ENCODE results near the gene TBL3. TPM values are rescaled to one million over a fixed set of nuclear protein-coding genes. Genes with fewer than 3 reads are reported as not detected.

Gene TBL3
- total RNA-seq, 1 donor, result 26.1 TPM

DNA sequence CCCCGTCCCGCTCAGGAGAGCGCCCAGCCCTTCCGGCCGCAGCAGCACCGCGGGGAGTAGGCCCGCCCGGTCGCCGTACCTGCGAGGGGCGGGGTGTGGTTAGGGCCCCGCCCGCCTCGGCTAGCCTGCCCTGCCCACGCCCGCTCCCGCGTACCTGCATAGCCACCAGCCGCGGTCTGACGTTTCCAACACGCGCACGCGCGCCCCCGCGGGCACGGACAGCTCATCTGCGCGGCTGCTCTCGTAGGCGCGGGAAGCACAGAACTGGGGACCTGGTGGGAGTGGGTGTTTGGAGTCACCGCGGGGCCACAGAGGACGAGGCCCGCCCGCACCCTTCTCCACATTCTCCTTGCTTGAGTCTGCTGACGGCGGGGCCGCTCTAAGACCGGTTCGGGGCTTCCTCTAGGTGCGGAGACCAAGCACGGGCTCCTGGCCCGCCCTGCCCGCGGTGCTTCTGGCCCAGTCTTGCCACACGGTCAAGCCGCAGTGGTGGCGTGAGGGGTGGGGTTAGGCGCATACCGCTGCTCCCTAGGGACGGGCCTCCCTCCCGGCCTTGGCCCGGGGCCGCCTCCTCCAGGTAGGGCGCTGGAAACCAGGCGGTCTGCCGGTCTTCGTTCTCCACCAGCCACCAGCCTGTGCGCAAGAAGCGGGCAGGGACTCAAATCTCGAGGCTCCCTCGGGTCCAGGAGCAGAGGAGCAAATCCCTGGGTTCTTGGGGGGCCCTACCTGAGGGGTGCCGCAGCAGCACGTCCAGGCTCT is 7.6 kb downstream of the TBL3 start:
- Histone ChIP-seq H3K4me3 (ENCODE audit: insufficient read depth, low read length) (no peak overlapping the region), H3K27ac (ENCODE audit: low read depth, low read length) (no peak overlapping the region), H4K20me1 (ENCODE audit: insufficient read depth, low read length) (peaks cover 20% of the 10 kb centered on the region), H3K27me3 (ENCODE audit: insufficient read depth, low read length) (peaks cover 39% of the 10 kb centered on the region), H2AFZ (ENCODE audit: low read length) (no peak overlapping the region), H3K4me2 (ENCODE audit: insufficient read depth, low read length) (no peak overlapping the region), H3K36me3 (ENCODE audit: insufficient read depth, low read length) (peaks cover 24% of the 10 kb centered on the region), H3K79me2 (ENCODE audit: insufficient read depth, low read length) (no peaks in the 10 kb centered on the region), H3K4me1 (ENCODE audit: insufficient read depth, low read length) (no peaks in the 10 kb centered on the region), H3K9me3 (ENCODE audit: low read depth, low read length) (no peaks in the 10 kb centered on the region)
- DNase-seq (ENCODE audit: insufficient read length, low spot score, missing footprints), result peak; percentile 85
- TF ChIP-seq, protein P1, sequence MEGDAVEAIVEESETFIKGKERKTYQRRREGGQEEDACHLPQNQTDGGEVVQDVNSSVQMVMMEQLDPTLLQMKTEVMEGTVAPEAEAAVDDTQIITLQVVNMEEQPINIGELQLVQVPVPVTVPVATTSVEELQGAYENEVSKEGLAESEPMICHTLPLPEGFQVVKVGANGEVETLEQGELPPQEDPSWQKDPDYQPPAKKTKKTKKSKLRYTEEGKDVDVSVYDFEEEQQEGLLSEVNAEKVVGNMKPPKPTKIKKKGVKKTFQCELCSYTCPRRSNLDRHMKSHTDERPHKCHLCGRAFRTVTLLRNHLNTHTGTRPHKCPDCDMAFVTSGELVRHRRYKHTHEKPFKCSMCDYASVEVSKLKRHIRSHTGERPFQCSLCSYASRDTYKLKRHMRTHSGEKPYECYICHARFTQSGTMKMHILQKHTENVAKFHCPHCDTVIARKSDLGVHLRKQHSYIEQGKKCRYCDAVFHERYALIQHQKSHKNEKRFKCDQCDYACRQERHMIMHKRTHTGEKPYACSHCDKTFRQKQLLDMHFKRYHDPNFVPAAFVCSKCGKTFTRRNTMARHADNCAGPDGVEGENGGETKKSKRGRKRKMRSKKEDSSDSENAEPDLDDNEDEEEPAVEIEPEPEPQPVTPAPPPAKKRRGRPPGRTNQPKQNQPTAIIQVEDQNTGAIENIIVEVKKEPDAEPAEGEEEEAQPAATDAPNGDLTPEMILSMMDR (IDR thresholded peaks at IDR 0.05; ENCODE audit: extremely low read depth, low read depth, low read length), result no peak

DNA sequence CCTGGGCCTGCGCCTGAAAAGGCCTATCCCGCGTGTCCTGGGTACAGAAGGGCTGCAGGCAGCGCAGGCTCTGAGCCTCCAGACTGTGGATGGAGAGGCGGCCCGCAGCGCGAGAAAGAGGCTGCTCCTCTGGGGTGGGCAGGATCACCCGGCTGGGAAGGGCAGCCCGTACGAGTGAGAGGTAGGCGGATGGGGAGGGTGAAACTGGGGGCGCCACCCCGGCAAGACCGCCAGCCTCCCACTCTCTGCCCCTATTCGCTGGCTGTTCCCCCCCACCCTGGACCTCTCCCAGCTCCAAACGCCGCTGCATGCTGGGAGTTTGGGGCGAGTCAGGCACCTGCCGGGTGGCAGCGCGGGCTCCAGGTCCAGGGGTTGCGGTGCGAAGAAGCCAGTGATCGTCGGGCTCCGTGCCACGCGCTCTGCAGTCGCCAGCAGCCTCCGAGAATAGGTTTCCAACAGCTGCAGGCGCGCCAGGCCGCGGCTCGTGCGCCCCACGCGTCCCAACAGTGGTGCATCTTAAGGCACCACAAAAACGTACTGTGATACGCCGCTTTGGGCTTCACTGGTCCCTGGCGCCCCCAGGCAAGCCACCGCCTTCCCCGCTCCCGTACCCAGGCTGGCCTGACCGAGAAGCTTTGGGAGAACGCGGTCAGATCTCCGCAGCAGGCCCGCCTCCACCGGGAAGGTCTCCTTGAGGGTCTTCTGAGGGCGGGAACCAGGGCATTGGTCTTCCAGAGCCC is 8.3 kb downstream of the TBL3 start:
- peak; percentile 90 for DNase-seq (ENCODE audit: insufficient read length, low spot score, missing footprints)
- no peak overlapping the region for H2AFZ ChIP-seq (ENCODE audit: low read length)
- no peak overlapping the region for H3K4me2 ChIP-seq (ENCODE audit: insufficient read depth, low read length)
- H3K27ac ChIP-seq (ENCODE audit: low read depth, low read length), result no peak overlapping the region
- H3K79me2 ChIP-seq (ENCODE audit: insufficient read depth, low read length), result peaks cover 5% of the 10 kb centered on the region
- H3K4me1 ChIP-seq (ENCODE audit: insufficient read depth, low read length), result peaks cover 6% of the 10 kb centered on the region
- no peak overlapping the region for H3K4me3 ChIP-seq (ENCODE audit: insufficient read depth, low read length)
- TF ChIP-seq, protein P1 (IDR thresholded peaks at IDR 0.05; ENCODE audit: extremely low read depth, low read depth, low read length), result no peak
- H3K9me3 ChIP-seq (ENCODE audit: low read depth, low read length), result no peaks in the 10 kb centered on the region
- peaks cover 24% of the 10 kb centered on the region for H4K20me1 ChIP-seq (ENCODE audit: insufficient read depth, low read length)
- H3K36me3 ChIP-seq (ENCODE audit: insufficient read depth, low read length), result peaks cover 17% of the 10 kb centered on the region
- H3K27me3 ChIP-seq (ENCODE audit: insufficient read depth, low read length), result peaks cover 39% of the 10 kb centered on the region

DNA sequence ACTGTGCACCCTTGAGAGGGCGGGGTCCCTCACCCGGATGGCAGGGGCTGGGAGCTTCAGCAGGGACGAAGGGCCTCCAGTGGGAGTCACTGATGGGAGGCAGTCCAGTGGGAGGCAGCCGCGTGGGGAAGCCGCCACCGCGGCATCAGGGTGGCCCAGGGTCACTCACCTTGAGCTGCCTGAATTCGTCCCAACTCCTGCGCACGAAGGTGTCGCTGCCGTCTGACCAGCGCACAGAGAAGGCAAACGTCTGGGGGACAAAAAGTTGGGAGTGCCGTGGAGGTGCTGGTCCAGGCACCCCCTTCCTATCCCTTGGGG is 8.9 kb downstream of the TBL3 start:
- Histone ChIP-seq H2AFZ (ENCODE audit: low read length) (no peak overlapping the region), H3K9me3 (ENCODE audit: low read depth, low read length) (no peaks in the 10 kb centered on the region), H3K4me3 (ENCODE audit: insufficient read depth, low read length) (no peak overlapping the region), H3K4me2 (ENCODE audit: insufficient read depth, low read length) (no peak overlapping the region), H3K27ac (ENCODE audit: low read depth, low read length) (no peak overlapping the region), H3K36me3 (ENCODE audit: insufficient read depth, low read length) (peaks cover 14% of the 10 kb centered on the region), H3K4me1 (ENCODE audit: insufficient read depth, low read length) (peaks cover 10% of the 10 kb centered on the region), H3K79me2 (ENCODE audit: insufficient read depth, low read length) (peaks cover 9% of the 10 kb centered on the region), H3K27me3 (ENCODE audit: insufficient read depth, low read length) (peaks cover 39% of the 10 kb centered on the region), H4K20me1 (ENCODE audit: insufficient read depth, low read length) (peaks cover 24% of the 10 kb centered on the region)
- no peak for DNase-seq (ENCODE audit: insufficient read length, low spot score, missing footprints)
- TF ChIP-seq, protein P1 (IDR thresholded peaks at IDR 0.05; ENCODE audit: extremely low read depth, low read depth, low read length), result no peak

DNA sequence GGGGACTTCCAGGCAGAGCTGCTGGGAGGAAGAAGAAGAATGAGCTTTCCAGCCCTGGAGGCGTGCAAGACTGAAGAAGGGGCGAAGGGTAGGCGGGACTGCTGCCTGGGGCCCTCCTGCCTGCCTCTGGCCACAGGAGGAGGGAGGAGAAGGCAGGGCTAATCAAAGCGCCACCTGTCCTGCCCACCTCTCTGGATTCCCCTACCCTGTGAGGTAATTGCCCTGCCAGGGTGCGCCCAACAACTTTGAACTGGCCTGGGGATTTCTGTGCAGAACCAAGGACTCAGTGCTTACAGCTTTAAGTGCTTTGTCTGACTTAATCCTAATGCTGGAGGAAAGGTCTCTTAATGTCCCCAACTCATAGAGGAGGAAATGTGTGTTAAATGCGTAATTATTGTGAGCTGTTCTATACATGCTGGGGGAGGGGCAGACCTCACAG is 9.6 kb downstream of the TBL3 start, which contains the start of gene NOXO1:
Gene NOXO1 (minus strand): TSS at position 72 of the 439 bp plus-strand sequence. CDS start 290 bp downstream, outside the sequence.
- DNase-seq (ENCODE audit: insufficient read length, low spot score, missing footprints), result no peak
- H3K27me3 ChIP-seq (ENCODE audit: insufficient read depth, low read length), result peaks cover 39% of the 10 kb centered on the region
- TF ChIP-seq, protein P1 (IDR thresholded peaks at IDR 0.05; ENCODE audit: extremely low read depth, low read depth, low read length), result no peak

More for the DNA sequence above, 9.6 kb downstream of the TBL3 start, which contains the start of gene NOXO1:
- no peak within 1 kb of the TSS for H3K4me2 ChIP-seq (ENCODE audit: insufficient read depth, low read length)
- peaks cover 24% of the 10 kb centered on the region for H4K20me1 ChIP-seq (ENCODE audit: insufficient read depth, low read length)
- H3K27ac ChIP-seq (ENCODE audit: low read depth, low read length), result no peak within 1 kb of the TSS
- H3K79me2 ChIP-seq (ENCODE audit: insufficient read depth, low read length), result peaks cover 12% of the 10 kb centered on the region
- peaks cover 13% of the 10 kb centered on the region for H3K36me3 ChIP-seq (ENCODE audit: insufficient read depth, low read length)
- H2AFZ ChIP-seq (ENCODE audit: low read length), result no peak within 1 kb of the TSS
- H3K4me1 ChIP-seq (ENCODE audit: insufficient read depth, low read length), result peaks cover 10% of the 10 kb centered on the region
- no peaks in the 10 kb centered on the region for H3K9me3 ChIP-seq (ENCODE audit: low read depth, low read length)
- no peak within 1 kb of the TSS for H3K4me3 ChIP-seq (ENCODE audit: insufficient read depth, low read length)

Measured in osteoblast (primary cell).